GM21528 (cell line): ENCODE measurements around the gene PCAT6.
"Not testable (repeated sequence)": the region's sequence is repeated elsewhere in the genome, so short reads cannot be mapped to it uniquely, and the experiment has no call there.

Experiments used
- ATAC-seq: cut with Tn5 transposase; IDR thresholded peaks from one replicate; pipeline ENCODE4 v1.9.1; 2021; ENCODE audit warnings: mild to moderate bottlenecking, moderate library complexity; ENCODE audit not compliant: unreplicated experiment, low FRiP score

PCAT6 gene

GRCh38 chr1:202810615-202811295 lies at the start of gene PCAT6:
PCAT6 (plus strand) TSS chr1:202810954.
- peak; percentile 81 for ATAC-seq

DNA sequence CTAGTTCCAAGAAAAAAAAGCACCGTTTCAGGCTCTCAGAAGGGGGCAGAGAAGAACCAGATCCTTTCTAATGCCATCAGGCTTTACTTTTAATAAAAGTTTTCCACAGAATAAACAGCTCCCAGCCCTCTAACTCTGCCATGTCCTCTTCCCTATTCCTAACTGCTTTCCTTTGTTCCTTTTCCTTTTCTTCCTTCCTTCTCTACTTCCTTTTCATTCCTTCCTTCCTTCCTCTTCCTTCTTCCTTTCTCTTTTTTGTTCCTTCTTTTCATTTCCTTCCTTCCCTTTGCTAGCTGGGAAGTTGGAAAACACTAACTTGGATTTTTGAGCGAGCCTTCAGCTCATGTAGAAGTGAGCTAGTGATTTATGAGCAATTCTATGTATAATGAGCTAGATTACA lies 48.7 kb upstream of the PCAT6 start:
- ATAC-seq: no peak

GRCh38 chr1:202765721-202766120 lies 45.0 kb upstream of the PCAT6 start:
- no peak for ATAC-seq

- no peak for ATAC-seq
Observed at GRCh38 chr1:202770135-202770534, 40.6 kb upstream of the PCAT6 start.

GRCh38 chr1:202781180-202781579 lies 29.6 kb upstream of the PCAT6 start:
- ATAC-seq: no peak

DNA sequence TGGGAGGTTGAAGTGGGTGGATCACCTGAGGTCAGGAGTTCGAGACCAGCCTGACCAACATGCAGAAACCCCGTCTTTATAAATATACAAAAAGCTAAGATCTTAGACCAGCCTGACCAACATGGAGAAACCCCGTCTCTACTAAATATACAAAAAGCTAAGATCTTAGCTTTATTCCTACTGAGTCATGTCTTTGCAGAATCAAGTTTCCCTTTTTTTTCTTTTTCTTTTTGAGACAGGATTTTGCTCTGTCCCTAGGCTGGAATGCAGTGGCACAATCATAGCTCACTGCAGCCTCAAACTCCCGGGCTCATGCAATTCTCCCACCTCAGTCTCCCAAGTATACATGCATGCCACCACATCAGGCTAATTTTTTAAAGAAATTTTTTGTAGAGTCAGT lies 23.9 kb upstream of the PCAT6 start:
- ATAC-seq: no peak

DNA sequence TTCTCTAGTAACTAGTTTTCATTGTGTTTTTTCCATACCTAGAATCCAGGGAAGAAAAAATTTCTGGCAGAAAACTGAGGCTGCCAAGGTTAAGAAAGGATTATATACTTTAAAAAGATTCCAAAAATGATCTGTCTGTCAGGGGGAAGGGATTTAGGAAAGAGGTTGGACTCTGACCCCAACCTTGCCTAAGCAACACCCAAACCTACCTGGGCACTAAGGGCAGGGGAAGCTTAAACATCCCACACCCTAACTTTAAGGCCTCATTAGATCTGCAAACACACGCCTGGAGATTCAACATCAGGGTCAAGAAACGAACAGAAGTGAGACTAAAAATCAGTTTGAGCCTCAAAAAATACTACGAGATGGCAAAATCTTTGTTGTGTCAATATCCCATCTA lies 22.0 kb upstream of the PCAT6 start:
- no peak for ATAC-seq

DNA sequence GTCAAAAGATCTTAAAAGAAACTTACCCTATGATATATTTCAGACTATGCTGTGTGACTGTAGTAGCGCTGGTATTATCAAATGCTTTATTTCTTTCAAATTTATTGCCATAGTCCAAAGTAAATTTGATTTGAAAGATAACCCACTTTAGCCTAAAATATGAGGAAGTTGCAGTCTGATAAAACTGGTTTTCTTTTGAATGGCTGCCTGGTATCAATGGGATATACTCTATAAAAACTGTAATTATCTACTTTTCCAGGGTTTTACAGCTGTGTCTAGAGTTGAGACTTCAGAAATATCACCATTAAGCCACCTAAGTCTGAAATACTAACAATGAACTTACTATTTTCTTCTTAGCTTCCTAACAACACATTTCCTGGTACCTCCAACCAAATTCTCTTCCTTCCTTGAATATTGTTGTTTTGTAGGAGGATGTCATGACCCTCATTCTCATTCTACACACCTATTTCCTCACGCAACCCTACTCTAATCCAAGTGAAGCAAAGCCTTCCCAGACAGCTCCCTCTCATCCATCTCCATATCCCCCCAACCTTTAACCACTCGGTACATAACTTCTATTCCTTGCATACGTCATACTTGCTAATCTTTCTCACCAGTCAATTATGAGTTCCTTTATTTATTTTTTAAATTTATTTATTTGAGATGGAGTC lies 19.5 kb upstream of the PCAT6 start:
- ATAC-seq: no peak

DNA sequence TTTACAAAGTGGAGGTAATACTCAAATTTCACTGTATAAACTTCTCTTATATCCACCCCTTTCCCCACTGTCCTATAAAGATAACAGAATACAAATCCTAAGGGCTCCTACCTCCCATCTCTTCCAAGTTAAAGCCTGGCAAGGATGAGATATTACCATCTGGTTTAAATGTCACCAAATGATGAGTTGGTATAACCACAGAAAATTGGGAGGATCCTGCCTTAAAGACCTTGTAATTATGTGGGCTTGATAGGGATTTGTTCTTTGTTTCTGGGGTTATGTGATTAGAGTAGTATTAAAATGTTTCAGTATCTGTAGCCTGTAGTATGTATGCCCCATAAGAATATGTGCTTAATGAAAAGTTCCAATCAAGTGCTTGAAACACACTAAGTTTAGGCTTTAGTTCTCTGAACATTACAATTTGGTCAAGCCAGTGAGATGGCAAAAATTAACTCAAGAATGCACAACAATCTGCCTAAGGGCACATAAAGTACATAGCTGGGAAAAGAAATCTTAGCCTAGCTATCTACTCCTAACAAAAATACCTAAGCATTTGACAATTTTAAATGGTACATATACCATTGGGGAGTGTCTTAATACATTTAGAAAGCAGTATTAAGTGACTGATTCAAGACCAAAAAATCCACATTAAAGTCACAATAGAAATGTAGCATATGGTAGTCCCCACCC lies 16.6 kb upstream of the PCAT6 start:
- no peak for ATAC-seq

DNA sequence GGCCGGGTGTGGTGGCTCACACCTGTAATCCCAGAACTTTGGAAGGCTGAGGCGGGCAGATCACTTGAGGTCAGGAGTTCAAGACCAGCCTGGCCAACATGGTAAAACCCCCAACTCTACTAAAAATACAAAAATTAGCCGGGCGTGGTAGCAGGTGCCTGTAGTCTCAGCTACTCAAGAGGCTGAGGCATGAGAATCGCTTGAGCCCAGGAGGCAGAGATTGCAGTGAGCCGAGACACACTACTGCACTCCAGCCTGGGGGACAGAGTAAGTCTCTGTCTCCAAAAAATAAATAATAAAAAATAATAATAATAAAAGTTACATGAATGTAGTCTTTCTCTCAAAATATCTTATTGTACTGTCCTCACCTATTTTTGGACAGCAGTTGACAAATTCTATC lies 15.8 kb upstream of the PCAT6 start:
- not testable (repeated sequence) for ATAC-seq

DNA sequence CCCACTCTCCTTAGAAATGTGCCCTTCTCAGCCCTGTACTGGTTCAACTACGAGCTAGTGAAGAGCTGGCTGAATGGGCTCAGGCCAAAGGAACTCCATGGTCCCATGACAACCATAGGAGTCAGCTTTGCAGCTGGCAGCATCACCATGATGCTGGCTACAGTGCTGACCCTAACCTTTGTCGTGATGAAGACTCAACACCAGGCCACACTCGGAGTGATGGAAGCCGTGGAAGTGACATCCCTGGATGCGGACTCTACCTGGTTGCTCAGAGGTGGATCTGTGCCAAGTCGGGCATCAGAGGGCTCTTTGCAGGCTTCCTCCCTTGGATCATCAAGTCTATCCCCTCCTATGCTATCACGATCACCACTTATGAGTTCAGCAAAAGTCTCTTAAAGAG lies 14.1 kb upstream of the PCAT6 start:
- no peak for ATAC-seq

DNA sequence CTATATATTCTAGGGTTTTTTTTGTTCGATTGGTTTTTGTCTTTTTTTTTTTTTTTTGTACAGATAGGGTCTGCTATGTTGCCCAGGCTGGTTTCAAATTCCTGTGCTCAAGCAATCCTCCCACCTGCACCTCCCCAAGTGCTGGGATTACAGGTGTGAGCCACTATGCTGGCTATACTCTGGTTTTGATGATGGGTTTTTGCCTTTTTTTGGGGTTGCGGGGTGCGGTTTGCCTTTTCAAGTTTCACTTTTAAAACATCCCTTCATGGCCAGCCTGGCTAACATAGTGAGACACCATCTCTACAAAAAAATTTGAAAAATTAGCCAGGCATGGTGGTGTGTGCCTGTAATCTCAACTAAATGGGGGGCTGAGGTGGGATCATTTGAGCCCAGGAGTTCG lies 12.5 kb upstream of the PCAT6 start:
- ATAC-seq: no peak

GRCh38 chr1:202798792-202799331 lies 11.9 kb upstream of the PCAT6 start:
- no peak for ATAC-seq

DNA sequence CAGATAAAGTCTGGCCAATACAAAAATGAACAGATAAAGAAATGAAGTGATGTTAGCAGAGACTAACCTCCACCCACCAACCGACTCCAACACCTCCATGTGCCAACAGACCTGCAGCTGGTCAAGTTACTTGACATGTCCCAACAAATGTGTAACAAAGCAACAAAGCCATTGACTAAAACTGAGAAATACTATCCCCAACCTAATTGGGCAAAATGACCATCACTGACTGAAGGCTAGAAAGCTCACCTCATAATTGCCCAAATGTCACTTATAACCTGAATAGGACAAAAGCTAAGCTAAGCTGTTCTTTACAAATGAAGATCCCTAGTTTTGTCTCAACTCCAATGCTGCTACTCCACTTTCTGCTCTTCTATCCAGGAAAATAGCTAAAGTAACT lies 10.0 kb upstream of the PCAT6 start:
- no peak for ATAC-seq

DNA sequence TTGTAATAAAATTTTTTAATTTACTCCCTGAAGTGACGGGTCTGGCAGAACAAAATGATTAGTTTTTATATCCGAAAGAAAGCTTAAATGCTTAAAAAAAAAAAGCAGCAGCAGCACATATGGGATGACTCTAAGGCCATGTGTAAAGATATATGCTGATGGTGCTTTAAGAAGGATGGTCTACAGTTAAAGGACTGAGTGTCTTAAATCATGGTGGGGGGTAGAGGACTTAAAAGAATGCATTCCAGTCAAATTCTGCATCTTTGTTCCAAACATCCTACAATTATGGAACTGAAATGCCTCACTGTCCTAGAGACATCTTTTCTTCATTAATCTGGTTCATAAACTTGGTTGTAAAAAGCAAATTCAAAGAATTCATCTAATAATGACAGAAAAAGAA lies 9.6 kb upstream of the PCAT6 start:
- no peak for ATAC-seq

DNA sequence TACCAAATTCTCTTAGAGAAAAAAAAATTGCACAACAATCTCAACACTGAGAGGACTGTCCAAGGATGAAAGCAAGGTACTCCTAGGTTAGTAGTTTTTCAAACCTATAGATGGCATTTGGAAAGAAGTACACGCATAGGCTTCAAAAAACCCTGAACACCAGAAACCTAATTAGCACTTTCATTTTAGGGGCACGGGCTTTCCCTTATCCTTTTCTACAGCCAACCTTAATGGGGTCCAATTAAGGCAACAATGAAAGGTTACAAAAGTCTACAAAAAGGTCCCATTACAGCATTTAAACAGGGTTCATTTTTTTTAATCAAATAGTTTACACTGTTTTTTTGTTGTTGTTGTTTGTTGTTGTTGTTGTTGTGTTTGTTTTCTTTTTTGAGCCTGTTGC lies 8.7 kb upstream of the PCAT6 start:
- ATAC-seq: no peak

- no peak for ATAC-seq
Observed at GRCh38 chr1:202802998-202803932, 7.5 kb upstream of the PCAT6 start.

- no peak for ATAC-seq
Observed at GRCh38 chr1:202804126-202804525, 6.6 kb upstream of the PCAT6 start.

DNA sequence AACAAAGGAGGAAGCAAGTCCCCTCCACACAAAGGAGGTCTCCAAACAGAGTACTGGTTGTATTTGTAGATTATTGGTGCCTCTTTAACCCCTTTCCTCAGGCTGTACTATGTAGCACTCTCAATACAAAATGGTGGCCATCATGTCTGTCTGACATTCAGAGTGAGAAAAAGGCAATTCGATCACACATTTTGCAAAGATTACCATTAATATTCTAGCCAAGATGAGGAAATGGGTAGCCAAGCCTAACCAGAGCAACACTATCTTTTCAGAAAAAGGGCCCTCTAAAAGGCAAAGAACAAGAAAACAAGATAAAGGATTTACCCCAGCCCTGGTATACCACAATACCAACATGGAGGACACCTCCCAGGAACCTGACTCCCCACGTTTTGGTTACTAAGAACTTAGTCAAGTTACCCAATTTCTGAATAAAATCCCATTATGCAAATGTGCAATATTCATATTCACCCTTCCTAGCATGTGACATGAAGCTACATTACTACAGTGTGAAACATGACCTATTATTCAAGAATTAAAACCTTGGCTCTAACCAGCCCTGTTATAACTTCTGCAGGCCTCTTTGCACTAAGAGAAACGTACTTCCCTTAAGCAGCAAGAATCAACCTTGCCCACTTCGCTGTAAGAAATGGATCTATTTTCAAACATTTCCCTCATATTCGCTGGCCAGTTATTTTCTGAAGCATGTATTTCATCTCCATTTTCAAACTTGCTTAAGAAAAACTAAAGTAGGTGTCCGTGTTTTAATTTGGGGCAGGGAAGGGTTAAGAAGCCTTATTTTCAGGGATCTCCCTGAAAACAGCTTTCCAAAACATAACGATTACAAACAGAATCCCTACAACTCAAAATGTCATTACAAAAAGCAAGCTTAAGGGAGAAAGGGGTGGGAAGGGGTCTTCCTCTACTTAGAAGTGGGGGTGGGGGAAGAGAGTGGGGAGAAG lies 4.6 kb upstream of the PCAT6 start:
- no peak for ATAC-seq
